Choroid plexus epithelial cell (primary cell): ENCODE results near the gene RALGPS1.

Experiments
- DNase-seq: peaks from one replicate; pipeline ENCODE4 v3.0.0-alpha.2; 2010; ENCODE audit warnings: low read depth
- H3K4me3 ChIP-seq: 2 replicates; pipeline ENCODE4 v1.5.1; 2011; ENCODE audit warnings: low read depth, mild to moderate bottlenecking, control low read depth, low read length, moderate library complexity
- TF ChIP-seq, protein P1 (sequence below): conservative IDR thresholded peaks from 2 replicates; pipeline ENCODE4 v1.5.1; 2011; ENCODE audit warnings: low read depth, mild to moderate bottlenecking, control low read depth, inconsistent platforms, low read length, moderate library complexity

RALGPS1 gene

DNA sequence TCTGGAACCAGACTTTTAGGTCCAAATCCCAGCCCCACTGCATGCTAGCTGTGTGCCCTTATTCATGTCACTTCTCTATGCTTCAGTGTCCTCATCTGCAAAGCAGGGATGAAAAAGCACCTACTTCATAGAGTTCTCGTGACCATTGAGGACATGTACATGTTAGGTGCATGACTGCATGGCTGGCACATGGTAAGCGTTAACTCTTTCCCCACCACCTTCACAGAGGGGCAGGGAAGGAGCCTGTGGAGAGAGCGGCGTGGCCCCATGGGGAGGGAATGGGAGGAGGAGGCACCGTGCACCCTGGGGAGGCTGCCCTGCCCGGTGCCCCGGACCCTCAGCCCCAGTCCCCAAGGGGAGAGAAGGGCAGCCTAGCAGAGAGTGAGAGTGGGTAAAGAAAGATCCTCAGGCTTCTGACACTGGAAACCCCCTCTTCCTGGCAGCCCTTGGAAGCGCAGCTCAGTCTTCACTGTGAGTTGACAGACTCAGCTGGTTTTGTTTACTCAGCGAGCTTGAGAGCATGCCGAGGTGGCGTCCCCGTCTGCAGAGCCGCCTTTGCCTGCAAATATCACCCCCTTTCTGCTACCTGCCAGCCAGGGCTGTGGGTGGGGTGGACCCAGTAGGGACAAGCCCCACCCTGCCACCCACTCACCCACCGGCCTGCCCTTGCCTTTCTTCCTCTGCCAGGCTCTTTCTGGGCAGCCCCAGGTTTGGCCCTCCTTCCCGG, 218.5 kb downstream of the RALGPS1 start:
- DNase-seq: peak; percentile 74
- TF ChIP-seq, protein P1, sequence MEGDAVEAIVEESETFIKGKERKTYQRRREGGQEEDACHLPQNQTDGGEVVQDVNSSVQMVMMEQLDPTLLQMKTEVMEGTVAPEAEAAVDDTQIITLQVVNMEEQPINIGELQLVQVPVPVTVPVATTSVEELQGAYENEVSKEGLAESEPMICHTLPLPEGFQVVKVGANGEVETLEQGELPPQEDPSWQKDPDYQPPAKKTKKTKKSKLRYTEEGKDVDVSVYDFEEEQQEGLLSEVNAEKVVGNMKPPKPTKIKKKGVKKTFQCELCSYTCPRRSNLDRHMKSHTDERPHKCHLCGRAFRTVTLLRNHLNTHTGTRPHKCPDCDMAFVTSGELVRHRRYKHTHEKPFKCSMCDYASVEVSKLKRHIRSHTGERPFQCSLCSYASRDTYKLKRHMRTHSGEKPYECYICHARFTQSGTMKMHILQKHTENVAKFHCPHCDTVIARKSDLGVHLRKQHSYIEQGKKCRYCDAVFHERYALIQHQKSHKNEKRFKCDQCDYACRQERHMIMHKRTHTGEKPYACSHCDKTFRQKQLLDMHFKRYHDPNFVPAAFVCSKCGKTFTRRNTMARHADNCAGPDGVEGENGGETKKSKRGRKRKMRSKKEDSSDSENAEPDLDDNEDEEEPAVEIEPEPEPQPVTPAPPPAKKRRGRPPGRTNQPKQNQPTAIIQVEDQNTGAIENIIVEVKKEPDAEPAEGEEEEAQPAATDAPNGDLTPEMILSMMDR: peak; percentile 2
- H3K4me3 ChIP-seq: no peak overlapping the region

DNA sequence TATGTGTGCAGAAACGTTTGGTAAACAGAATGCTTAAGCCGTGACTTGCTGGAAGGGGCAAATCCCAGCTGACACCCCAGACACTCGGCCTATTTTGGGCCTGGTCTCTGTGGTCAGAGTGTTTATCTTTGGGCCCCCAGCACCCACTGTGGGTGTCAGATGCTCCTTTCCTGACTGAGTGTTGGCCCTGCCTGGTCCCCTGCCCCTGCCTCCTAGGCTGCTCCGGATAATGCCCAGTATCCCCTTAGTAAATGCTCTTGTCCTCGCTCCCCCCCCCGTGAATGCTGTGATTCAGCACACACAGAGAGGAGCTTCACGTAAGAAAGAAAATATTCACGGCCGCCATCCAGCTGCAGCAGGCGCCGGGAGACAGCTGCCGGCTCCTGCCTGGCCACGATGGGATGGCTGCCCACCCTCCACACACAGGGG, 219.2 kb downstream of the RALGPS1 start:
- H3K4me3 ChIP-seq: no peak overlapping the region
- DNase-seq: peak; percentile 88

DNA sequence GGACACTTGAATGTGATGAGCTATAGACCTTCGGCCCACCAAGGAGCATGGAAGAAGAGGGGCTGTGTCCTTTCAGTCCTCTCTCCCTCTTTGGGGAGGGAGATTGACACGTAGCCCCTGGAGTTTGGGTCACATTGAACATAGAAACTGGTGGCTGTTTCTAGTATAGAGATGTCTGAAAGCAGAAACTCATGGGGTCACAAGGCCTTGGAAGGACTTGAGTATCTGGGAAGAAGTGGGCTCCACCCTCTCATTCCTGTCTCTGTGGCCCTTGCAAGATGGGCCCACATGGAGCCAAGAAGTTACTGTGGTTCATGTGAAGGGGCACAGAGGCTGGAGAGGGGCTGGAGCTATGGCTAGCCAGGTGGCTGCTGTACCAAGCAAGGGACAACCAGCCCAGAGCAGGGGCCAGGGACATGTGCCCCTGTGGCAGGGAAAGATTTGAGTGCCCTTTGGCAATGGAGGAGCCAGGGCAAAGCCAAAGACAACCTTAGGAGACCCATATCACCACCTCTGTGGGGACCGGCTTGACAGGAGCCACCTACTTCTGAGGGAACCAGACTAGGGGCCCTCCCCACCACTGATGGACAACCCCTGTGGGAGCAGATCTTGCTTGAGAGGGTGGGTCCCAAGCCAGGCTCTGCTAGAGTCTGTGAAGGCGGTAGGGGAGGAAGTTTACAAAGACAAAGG, 220.6 kb downstream of the RALGPS1 start:
- TF ChIP-seq, protein P1: no peak
- H3K4me3 ChIP-seq: no peak overlapping the region
- no peak for DNase-seq

More for the DNA sequence above, 219.2 kb downstream of the RALGPS1 start:
- TF ChIP-seq, protein P1: no peak

DNA sequence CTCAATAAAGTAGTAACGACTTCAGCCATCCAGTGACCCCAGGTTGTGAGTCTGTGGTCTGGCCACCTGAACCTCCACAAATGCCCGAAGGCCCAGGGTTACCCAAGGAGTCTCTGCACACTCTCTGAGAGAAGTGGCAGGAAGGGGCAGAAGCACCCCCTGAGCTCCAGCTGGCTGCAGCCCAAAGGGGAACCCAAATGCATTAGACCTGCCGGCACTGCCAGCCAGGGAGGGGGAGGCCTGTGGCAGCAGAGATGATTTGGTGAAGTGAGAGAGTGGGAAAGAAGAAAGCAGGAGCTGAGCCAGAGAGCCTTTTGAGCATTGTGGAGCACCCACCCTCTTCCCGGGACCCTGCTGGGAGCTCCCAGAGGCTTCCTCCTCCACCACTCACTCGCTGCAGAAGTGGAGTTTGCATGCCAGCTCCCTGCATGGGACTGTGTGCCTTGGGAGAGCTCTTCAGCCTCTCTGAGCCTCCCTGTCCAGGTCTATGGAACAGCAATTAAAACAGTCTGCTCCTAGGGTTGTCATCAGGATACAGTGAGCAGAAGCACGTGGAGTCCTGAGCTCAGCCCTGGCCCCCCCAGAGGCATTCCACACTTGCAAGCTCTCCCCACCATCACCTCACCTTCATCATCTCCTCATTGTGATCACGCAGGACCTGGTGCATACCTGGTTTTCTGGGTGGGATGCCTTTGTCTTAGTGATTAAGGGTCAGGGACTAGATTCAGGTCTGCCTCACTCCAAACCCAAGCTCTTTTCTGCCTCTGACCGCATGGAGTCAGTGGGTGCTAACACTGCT, 221.7 kb downstream of the RALGPS1 start:
- no peak overlapping the region for H3K4me3 ChIP-seq
- TF ChIP-seq, protein P1: no peak
- DNase-seq: no peak

DNA sequence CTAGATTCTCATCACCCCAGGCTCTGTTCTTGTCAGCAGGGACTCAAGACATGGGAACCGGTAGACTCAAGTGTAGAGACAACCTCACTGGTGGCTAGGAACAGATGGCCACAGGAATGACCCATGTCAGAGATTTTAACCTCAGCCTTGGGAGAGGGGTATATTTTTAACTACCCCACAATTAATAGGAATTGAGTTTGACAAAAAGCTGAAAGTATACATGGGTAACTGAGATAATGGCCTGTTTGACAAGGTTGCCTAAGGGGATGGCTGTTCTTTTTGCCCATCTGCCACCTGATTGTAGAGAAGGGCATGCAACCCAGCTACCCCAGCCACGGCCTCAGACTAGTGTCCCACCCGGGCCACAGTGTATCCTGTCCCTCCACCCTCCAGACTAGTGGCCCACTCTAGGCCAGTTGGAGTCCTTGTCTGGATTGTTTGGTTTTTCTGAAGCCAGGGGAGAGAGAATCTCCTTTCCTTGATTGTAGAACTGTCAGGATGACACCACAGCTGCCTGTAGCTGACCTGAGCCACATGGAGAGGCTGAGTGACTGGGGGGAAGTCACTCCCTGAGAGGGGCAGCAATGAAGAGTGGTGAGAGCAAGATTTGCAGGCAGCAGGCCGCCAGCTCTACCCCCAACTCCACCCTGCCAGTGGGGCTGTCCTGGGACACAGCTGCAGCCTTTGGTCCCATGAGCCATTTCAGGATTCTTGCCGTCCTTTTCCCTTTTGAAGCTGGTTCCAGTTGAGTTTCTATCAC, 222.5 kb downstream of the RALGPS1 start:
- TF ChIP-seq, protein P1: no peak
- no peak for DNase-seq
- no peak overlapping the region for H3K4me3 ChIP-seq

DNA sequence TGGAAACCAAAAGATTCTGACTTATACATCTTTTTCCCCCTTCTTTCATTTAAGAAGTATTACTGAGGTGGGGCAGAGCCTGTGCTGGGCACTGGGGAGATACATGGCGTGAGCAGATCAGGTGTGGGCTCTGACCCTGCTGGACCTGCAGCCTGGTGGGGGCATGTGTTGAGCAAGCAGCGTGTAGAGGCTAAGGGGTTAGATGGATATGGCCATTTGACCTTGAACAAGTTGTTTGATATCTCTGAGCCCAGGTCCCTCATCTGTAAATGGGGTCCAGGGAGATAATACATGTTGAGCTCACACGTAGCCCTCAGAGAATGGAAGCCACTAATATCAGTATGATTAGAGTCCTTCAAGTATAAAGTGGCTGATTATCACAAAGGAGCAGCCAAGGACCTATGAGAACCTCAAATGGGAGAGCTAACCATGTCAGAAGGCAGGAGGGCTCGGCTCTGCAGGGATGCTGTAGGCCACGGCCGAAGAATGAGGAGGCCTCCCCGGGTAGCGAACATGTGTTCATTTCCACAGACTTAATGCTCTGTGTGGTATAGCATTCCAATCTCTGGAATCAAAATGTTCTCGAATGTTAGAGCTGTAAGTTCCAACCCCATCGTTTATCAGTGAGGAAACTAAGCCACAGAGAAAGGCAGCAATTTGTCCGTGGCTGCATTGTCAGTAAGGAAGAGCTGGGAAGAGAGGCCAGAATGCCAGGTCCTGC, 223.2 kb downstream of the RALGPS1 start:
- TF ChIP-seq, protein P1: no peak
- no peak overlapping the region for H3K4me3 ChIP-seq
- peak; percentile 57 for DNase-seq
